Activated gamma-delta T cell treated with Interleukin-2 at 50 U/mL for 16 hours (primary cell): ENCODE data around the gene KCNQ1.

Source experiments
- DNase-seq: peaks from one replicate; pipeline ENCODE4 v3.0.0-alpha.2; 2020

Gene KCNQ1

DNA sequence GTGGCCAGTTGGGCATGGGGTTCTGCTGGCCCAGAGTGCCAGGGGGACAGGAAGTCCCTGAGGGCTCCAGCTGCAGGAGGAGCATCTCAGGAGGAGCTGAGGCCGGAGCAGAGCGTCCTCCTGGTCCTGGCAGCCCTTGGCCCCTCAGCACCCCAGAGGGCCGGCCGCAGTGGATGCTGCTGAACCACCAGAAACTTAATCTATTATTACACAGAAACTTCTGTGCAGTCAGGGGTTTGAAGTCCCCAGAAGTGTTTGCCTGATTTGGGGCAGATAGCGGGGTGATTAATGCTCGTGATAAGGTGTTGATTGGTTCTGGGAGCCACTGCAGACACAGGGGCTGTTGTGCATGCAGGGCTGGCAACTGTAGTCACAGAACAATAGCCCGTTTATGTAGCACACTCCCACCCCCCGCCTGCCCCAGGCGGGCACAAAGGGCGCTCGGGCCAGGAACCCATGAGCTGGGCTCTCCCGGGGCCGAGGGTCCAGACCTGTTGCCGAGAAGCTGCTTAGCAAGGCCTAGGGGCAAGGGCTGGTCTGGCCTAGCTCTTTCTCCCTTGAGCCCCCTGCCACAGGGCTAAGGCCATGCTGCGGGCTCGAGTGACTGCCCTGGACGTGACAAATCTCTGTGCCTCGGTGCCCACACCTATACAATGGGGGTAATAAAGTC lies 284.0 kb downstream of the KCNQ1 start:
- no peak for DNase-seq

DNA sequence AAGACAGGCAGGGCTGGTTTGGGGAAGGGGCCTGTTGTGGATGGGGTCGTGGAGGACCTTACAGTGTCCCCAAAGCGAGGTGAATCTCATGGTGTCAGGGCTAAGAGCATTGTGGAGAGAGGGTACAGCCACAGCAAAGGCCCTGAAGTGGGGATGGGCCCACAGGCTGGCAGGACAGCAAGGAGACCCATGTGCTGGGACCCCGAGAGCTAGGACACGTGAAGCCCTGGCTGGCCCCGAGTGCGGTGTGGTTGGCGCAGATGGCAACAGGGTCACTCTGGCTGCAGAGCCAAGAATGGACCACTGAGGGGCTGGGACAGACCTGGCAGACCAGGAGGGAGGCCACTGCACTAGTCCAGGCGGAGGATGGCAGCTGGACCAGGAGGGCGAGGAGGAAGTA lies 285.0 kb downstream of the KCNQ1 start:
- DNase-seq: no peak

DNA sequence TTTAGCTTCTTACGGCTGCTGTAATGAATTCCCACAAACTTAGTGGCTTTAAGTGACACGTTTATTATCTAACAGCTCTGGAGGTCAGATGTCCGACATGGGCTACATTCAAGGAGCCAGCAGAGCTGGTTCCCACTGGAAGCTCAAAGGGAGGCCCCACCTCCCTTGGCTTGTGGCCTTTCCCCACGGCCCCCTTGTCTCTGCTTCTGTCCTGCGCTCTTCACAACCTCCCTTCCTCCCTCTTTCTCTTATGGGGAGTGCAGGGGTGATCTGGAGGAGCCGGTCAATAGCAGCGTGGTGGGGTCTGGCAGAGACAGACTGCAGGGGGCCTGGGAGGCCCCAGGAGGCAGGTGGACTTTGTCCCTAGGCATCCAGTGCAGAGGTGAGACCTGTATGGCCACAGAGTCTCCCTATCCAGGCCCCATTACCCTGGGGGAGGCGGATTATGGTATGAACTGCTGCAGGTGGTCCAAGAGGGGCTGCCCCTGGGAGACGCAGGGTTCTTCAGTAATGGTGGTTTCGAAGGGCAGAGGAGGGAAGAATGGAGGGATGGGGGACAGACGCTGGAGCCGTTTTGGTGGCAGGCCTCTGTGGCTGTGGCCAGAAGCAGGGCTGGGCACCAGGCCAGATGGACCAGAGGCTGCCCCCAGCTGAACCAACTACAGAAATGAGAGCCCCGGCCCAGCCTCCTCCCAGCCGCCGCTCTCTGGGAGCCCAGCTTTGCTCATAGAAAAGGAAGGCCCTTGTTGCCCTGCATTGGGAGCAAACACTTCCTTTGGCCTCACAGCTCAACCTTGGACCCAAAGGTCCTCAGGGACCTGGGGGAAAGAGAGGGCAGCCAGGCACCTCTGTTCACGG lies 285.7 kb downstream of the KCNQ1 start:
- no peak for DNase-seq

DNA sequence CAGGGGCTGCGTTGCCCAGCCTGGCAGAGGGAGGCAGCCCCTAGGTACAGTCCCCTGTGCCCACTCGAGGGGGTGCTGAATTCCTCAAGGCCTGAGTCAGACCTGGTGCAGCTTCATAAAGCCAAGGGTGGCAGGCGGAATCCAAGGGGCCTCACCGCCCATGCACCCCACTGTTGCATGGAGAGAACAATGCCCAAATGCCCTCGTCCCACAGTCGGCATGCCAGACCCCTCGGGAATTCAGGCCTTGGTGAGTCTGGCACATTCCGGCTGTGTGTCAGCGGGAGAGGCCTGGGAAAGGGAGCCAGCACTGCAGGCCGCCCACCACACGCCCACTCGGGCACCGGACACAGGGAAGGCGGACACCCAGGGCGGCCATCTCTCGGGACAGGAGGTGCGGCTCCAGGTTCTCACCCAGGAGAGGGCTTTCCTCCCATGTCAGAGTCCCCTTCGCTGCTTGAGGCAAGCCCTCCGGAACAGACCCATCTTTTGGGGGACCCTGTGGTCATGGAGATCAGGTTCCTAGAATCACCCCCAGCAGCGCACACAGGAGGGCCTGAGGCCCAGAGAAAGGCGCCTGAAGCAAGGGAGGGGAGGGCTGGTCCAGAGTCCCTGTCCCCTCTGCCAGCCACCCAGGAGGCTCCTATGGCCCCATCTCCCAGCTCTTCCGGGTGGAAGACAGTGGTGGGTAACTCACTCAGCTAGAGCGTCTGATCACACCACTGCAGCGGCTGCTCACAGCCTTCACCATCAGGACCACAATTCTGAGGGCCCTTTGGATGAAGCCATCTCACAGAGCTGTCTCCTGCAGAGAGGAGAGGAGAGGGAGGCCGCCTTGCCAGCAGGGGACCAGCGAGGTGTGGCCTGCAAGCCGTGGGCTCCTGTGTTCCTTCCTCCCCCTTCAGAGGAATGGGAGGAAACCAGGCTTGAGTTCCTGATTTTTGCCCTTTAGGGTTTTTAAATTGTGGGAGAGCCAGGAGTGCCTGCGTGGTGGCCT lies 286.6 kb downstream of the KCNQ1 start:
- no peak for DNase-seq

DNA sequence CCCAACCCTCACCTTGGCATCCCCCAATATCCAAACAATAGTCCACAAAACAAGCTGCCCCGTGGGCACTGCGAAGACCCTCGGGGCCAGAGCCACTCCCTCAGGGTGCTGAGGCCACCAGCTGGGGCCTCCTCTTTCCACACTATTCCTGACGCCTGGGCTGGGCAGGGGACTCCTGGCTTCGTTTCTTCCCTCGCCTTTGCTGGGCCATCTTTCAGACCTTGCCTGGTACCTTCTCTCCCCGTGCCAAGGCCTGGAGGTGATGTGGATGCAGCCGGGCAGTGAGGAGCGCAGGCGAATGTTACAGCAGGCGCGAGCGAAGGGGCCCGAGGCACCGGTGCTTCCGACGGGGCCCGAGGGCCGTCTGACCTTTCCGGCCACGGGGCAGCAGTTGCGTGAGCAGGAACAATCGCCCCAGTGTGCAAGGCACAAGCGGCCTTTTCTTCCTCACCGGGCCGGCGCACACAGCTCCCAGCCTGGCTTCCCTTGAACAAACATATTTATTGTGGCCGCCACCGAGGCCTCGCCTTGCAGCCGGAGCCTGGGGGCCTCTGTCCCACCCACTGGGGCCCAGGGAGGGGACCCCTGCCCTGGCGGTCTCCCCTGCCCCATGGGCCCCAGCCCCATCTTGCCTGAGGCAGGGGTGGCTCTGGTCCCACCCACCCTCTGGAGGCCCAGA lies 287.6 kb downstream of the KCNQ1 start:
- no peak for DNase-seq

DNA sequence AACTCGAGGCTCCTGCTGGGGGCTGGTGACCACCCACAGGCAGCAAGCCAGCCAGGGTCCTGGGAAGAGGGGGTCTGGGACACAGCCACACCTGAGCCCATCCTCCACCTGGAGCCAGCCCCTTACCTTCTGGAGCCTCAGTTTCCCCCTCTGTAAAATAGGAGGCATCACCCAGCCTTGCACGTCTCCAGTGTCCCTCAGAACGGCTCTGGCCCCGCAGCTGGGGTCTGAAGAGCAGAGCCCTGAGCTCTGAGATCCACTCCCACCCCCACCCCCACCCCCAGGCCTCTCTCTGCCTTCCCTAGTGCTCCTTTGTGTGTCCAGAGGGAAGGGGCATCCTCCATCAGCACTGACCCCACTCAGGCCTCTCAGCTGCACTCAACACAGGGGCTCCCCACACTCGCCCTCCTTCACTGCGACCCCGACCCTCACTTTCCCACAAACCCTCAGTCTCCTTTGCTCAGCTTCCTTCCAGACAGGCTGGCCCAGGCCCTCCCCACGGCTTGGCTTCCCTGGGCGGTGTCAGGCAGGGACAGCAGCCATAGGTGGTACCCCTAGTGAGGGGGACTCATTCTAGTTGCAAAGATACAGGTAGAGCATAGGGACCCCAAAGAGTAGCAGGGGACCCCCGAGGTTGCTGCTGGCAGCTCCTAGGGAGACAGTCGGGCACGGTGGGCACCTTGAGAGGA lies 288.3 kb downstream of the KCNQ1 start:
- no peak for DNase-seq

DNA sequence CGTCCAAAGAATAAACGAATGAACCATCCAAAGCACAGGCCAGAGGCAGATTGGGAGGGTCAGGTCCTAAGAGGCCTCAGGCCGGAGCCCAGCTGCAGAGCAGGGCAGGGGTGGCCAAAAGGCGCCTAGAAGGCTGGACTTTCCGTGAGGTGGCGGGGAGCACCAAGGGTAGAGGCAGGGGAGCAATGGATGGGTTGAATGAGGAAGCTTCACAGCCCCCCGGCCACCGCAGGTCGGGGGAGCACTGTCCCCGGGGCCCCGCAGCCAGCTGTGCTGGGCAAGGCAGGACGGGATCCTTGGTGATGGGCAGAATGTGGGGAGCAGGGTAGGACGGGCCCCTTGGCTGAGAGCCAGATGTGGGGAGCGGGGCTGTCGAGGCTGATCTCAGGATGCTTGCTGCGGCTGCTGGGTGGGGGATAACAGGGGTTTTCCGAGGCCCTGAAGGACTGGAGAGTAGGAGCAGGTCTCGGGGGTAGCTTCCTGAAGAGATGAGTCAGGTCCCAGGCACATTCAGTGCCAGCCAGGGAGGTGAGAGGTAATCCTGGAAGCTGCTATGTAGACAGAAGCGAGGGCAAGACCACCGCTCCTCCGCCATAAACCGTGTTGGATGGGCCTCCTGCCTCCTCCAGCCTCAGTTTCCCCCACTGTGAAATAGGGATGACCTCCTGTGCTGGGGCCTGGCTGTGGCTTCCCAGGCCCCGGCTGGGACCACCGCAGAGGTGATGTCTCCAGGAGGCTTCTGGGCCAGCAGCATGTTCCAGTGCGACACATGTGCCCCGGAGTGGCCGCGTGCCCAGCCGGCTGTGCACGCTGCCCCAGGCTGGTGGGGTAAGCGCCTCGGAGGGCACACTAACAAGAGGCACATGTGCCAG lies 289.6 kb downstream of the KCNQ1 start:
- DNase-seq: no peak

DNA sequence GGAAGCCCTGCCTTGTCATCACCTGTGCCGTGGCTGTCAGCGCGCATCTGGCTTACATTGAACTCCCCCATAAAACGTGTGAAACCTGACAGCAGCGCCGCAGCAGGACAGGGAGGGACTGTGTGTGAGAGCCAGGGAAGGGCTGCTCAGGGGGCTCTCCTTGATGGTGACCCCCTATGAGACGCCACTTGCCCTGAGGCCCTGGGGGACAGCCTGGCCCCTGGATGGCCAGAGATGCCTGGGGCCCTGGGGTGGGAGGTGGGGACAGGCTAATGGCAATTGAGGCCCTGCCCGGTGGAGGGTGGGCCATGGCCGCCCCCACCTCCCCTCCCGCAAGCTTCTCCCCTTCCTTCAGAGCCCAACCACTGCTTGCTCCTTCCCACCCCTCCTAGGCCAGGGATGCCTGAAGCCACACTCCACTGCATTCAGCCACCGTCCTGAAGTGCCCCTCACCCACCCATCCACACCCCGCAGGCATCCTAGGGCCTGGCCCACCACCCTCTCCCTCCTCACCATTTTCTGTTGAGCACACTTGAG lies 290.3 kb downstream of the KCNQ1 start:
- DNase-seq: no peak

DNA sequence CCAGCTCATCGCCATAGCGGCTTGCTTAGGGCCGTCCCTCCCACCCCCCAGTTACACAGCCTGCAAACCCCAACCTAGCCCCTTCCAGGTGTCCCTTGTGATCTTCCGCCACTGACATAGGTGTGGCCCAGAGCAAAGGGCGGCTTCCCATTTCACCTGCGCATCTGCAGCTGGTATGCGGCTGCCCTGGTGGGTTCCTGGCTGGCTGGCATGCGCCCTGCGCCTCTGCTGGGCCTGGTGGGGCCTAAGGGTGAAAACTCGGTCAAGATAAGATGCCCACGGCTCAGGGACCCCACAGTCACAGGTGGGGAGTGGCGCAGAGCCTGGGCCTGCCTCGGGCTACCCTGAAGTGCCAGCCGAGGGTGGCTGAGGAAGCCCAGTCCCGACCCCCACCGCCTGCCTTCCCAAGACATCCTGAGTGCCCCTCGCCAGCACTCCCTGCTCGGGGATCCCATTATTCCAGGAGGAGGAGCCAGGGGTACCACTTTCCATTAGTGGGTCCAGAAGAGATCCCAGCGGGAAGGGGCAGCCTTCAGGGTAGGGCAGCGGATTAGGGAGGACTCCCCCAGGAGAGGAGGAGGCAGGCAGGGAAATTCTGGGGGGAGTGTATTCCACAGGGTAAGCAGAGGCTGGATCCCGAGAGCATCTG lies 291.9 kb downstream of the KCNQ1 start:
- no peak for DNase-seq

DNA sequence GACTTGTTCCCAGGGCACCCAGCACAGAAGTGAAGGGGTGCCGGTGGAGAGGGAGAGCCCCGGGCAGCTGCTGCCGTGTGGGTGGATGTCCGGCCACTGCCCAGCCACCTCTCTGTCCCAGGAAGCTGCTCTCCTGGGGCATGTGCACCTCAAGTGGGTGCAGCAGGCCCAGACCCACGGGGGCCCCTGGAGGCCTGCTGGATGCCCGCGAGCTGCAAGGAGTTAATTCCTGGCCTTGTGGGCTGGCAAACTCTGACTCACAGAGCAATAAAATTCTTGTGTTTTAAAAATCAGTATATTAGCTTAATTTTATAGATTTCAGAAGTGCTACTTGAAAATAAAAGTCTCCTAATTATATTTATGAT lies 292.4 kb downstream of the KCNQ1 start:
- DNase-seq: no peak

DNA sequence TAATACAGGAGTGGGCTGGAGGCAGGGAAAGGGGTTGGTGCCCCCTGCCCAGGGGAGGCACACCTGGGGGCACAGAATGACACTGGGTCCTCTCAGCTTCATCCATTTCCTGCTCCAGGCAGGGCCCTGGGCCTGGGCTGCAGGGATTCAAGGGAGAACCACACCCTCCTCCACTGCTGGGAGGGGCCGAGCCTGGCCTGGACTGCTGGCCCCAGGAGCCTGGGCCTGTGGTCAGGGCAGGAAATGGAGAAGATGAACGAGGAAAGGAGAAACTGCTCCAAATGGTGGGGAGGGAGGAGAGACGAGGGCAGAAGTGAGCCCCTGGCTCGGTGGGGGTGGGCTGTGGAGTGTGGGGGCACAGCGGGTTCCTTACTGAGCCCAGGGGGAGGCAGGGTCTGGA lies 293.1 kb downstream of the KCNQ1 start:
- no peak for DNase-seq

DNA sequence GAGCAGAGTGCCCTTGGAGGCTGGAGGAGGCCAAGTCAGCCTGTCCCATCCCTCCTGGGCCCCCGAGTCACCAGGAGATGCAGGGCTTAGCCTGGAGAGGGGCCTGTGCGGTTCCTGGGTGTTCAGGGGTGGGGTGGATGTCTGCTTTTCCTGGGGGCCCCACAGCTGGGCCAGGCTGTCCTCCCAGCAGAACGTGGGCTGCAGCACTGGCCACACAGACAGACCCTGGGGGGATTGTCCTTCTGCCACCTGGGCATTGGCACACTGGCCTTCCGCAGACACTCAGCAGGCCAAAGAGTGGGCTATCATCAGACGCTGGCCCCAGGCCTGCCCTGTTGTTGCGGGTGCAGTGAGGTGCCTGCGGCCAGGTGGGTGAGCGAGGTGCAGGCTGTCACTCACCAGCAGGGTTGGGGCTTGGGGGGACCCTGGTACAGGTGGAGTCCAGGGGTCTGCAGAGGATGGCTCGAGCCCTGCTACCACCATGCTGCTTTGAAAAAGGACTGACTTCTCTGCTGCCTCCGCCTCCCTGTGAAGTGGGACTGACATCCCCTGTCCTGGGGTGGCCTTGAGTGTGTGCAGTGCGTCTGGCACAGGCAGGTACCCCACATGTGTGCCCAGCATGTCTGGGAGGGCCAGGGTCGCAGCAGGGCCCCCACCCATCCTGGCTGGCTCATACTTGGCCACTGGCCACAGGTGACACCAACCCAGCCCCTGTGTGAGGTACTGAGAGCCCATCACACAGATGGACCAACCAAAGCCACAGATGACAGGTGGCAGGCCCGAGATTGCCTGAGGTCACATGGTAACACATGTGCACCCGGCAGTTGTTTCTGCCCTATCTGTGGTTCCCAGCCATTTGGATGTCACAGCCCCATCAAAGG lies 294.0 kb downstream of the KCNQ1 start:
- no peak for DNase-seq

DNA sequence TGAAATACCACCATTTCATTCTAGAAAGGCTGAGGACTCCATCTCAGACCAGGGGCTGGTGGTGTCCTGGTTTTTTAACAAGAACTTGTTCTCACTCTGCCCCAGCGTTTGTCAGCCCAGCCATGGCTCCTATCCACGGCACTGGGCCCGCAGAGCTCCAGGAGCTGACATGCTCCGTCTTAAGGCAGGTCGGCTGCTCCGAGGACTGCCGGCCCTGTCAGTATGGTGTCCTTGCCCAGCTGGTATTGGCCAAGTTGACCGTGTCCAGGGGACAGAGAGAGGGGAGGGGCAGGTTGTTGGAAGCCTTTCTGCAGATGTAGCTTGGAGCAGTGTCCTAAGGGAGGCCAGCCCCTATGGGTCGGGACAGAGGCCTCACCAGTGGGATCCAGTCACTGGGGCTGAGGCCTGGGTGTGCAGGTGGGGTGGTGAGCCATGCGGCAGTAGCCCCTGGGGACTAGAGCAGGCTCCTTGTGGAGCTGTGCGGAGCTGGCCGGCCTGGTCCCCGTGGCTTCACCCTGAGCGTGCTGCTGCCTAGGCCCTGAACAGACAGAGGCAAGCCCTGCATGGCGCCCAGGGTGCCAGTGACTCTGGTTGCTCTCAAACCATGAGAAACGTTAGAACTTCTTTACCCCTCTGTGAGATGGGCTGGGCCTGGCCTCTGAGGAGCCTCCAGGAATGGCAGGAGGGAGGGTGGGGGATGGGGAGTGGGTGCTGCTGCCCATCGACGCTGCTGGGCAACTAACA lies 294.9 kb downstream of the KCNQ1 start:
- no peak for DNase-seq

DNA sequence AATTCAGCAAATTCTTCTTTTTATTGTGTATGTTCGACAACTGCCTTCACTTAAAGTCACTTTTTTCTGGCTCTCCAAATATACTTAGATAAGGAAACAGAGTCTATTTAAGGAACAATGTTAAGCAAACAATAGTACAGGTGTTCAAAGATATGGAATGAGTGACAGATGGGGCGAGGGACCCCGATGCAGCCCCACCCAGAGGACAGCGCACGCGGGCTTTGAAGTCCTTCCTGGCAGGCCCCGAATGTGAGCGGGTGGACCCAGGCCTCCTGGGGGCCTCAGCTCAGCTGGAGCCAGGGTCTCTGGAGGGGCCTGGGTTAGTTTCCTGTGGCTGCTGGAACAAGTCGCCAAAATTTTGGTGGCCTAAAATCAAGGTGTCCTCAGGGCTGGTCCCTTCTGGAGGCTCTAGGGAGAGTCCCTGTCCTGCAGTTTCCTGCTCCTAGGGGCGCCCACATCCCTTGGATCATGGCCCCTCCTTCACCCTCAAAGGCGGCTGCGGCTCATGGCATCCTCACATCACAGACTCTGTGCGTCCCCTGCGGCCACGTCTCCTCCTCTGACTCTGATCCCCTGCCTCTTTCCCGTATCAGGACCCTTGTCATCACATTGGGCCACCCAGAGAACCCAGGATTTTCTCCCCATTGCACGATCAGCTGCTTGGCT lies 295.6 kb downstream of the KCNQ1 start:
- DNase-seq: no peak

DNA sequence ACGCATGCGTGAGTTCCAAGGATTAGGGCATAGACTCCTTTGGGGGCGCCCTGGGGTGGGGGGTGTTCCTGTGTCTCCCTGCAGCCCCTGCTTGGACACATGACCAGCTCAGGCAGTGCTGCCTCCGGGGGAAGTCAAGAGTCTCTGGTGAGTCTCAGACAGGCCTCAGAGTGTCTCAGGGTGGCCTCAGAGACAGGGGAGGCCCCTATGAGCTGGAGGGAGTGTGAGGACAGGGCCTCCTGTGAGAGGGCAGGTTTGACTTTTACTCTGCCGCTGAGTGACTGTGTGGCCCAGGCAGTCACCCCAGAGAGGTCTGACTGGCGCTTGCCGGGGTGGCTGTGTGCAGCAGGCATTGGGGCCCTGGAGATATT lies 296.2 kb downstream of the KCNQ1 start:
- no peak for DNase-seq

DNA sequence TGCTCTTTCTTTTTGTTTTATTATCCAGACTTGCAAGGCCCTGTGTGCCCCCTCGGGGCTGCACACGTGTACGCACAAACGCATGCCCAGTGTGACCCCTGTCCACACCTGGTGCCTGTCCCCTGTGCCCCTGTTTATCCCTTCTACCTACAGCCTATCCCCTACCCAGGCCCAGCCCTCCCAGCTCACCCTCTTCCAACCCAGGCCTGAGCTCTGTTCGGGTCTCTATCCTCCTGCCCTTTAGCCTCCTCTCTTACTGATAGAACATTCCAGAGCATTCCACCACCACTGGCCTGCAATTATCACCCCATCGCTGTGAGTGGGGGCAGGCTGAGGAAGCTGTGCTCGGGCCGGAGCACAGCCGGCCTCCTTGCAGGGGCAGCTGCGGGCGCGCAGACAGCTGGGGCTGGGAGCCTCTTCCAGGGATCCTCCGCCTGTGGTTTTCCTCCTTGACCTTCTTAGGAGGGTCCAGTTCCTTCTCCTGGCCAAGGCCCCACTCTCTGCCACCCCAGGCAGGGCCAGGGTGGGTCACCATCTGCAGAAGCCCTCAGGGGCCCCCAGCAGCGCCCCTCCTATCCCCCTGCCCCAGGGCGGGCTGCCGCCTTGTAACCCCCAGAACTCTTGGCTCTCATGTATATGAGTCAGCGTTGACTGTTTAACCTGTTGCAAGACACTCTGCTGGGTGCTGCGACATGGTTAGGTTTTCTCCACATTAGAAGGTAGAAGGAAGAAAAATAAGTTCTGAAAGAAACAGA lies 296.7 kb downstream of the KCNQ1 start:
- DNase-seq: no peak

DNA sequence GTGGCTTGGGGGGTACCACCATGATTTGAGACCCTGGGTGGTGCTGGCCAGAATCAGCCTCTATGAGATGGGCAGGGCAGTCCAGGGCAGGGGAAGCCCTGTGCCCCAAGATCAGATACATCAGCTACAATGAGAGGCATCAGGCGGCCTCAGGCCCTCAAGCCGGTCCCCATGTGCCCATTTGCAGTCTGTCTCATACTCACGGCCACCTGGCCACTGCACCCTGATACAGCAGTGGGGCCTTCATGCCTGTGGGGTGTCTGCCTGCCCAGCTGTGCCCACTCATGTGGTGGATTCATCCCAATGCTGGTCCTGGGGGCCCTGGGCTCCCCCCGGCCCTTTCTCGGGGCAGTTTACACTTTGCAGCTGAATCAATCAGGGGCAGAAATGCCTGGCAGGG lies 297.4 kb downstream of the KCNQ1 start:
- no peak for DNase-seq
